Measurements from ENCODE around the gene SPON1. TPM values are rescaled to one million over a fixed set of nuclear protein-coding genes. Genes with fewer than 3 reads are reported as not detected.
"Not testable (repeated sequence)": the region's sequence is repeated elsewhere in the genome, so short reads cannot be mapped to it uniquely, and the experiment has no call there.

Gene SPON1
- total RNA-seq, 4 donors from 2014 or later = 42.6 to 74.0 (median 56.1) TPM

GRCh38 chr11:13972944-13973343, 10.4 kb downstream of the SPON1 start:
- H3K27me3 ChIP-seq = no peaks in the 10 kb centered on the region
- in situ Hi-C loops (cut with MboI; ENCODE audit: low pct_ligation_motif_present in 1 of 4, low pct_unique_long_range_greater_than_20kb in 1 of 4, low sequenced_read_pairs in 3 of 4) = no loop called here
- no peaks in the 10 kb centered on the region for H3K9me3 ChIP-seq
- 88 to 93% methylated on average over 3 of the region's 3 CpGs for WGBS, 2 donors (ENCODE audit: low coverage in 1 of 2)
- H3K4me1 ChIP-seq = peaks cover 0 to 17% (median 6%) of the 10 kb centered on the region in 4 donors
- TF ChIP-seq EP300 (IDR thresholded peaks at IDR 0.05; ENCODE audit: low read depth) (no peak), POLR2A (IDR thresholded peaks at IDR 0.05) (no peak)
- no peak for DNase-seq
- H3K27ac ChIP-seq = peak overlapping the region in 1 of 4 donors; percentile 0
- no peaks in the 10 kb centered on the region for H3K36me3 ChIP-seq
- no peak overlapping the region for H3K4me3 ChIP-seq
- intact Hi-C loops (cut with DNase I; ENCODE audit: low total_unique reads) = no loop called here

- in situ Hi-C loops (cut with MboI; ENCODE audit: low pct_ligation_motif_present in 1 of 4, low pct_unique_long_range_greater_than_20kb in 1 of 4, low sequenced_read_pairs in 3 of 4) (no loop called here), intact Hi-C loops (cut with DNase I; ENCODE audit: low total_unique reads) (no loop called here)
Measured at GRCh38 chr11:13974631-13975030, 12.1 kb downstream of the SPON1 start.

GRCh38 chr11:13983081-13983751, 20.7 kb downstream of the SPON1 start:
- Histone ChIP-seq H3K27ac (peak overlapping the region; percentile 55 to 75 (median 72)), H3K36me3 (no peaks in the 10 kb centered on the region), H3K4me1 (peaks cover 3 to 16% (median 12%) of the 10 kb centered on the region in 4 donors), H3K27me3 (no peaks in the 10 kb centered on the region), H3K4me3 (no peak overlapping the region), H3K9me3 (no peaks in the 10 kb centered on the region)
- DNase-seq = peak; percentile 45
- intact Hi-C loops (cut with DNase I; ENCODE audit: low total_unique reads) = no loop called here
- WGBS, 2 donors (ENCODE audit: low coverage in 1 of 2) = 54 to 58% methylated on average over 5 to 12 of the region's 12 CpGs
- peak; percentile 61 to 81 (median 77) for TF ChIP-seq POLR2AphosphoS5 (IDR thresholded peaks at IDR 0.05)
- no peak for TF ChIP-seq POLR2A (IDR thresholded peaks at IDR 0.05)
- in situ Hi-C loops (cut with MboI; ENCODE audit: low pct_ligation_motif_present in 1 of 4, low pct_unique_long_range_greater_than_20kb in 1 of 4, low sequenced_read_pairs in 3 of 4) = no loop called here

More at GRCh38 chr11:13974631-13975030, 12.1 kb downstream of the SPON1 start:
- WGBS, 2 donors (ENCODE audit: low coverage in 1 of 2) = 72% methylated on average over 1 of the region's 1 CpG; no CpG with 5 or more reads in 1 of the 2 donors
- no peaks in the 10 kb centered on the region for H3K9me3 ChIP-seq
- H3K4me1 ChIP-seq = peaks cover 0 to 12% (median 5%) of the 10 kb centered on the region in 4 donors
- H3K4me3 ChIP-seq = no peak overlapping the region
- no peak for DNase-seq
- no peaks in the 10 kb centered on the region for H3K27me3 ChIP-seq
- H3K36me3 ChIP-seq = no peaks in the 10 kb centered on the region
- H3K27ac ChIP-seq = no peak overlapping the region
- no peak for TF ChIP-seq EP300 (IDR thresholded peaks at IDR 0.05; ENCODE audit: low read depth)
- no peak for TF ChIP-seq POLR2A (IDR thresholded peaks at IDR 0.05)
- no peak for TF ChIP-seq CTCF (IDR thresholded peaks at IDR 0.05)
- no peak for TF ChIP-seq POLR2AphosphoS5 (IDR thresholded peaks at IDR 0.05)

GRCh38 chr11:13984616-13985450, 22.3 kb downstream of the SPON1 start:
- TF ChIP-seq CTCF (IDR thresholded peaks at IDR 0.05) (no peak), POLR2AphosphoS5 (IDR thresholded peaks at IDR 0.05) (peak; percentile 9 to 15 (median 12)), EP300 (IDR thresholded peaks at IDR 0.05; ENCODE audit: low read depth) (no peak), POLR2A (IDR thresholded peaks at IDR 0.05) (no peak)
- Histone ChIP-seq H3K4me1 (peaks cover 3 to 16% (median 12%) of the 10 kb centered on the region in 4 donors), H3K27ac (peak overlapping the region; percentile 55 to 75 (median 72)), H3K27me3 (no peaks in the 10 kb centered on the region), H3K9me3 (no peaks in the 10 kb centered on the region), H3K36me3 (no peaks in the 10 kb centered on the region), H3K4me3 (no peak overlapping the region)
- WGBS, 2 donors (ENCODE audit: low coverage in 1 of 2) = 70 to 83% methylated on average over 4 of the region's 4 CpGs
- intact Hi-C loops (cut with DNase I; ENCODE audit: low total_unique reads) = no loop called here
- in situ Hi-C loops (cut with MboI; ENCODE audit: low pct_ligation_motif_present in 1 of 4, low pct_unique_long_range_greater_than_20kb in 1 of 4, low sequenced_read_pairs in 3 of 4) = no loop called here
- no peak for DNase-seq

DNA sequence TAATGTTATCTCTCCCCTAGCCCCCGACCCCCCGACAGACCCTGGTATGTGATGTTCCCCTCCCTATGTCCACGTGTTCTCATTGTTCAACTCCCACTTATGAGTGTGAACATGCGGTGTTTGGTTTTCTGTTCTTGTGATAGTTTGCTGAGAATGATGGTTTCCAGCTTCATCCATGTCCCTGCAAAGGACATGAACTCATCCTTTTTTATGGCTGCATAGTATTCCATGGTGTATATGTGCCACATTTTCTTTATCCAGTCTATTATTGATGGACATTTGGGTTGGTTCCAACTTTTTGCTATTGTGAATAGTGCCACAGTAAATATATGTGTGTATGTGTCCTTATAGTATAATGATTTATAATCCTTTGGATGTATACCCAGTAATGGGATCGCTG, 24.2 kb downstream of the SPON1 start:
- WGBS, 2 donors (ENCODE audit: low coverage in 1 of 2) = 92 to 94% methylated on average over 2 to 5 of the region's 5 CpGs
- H3K27ac ChIP-seq; in situ Hi-C loops (cut with MboI; ENCODE audit: low pct_ligation_motif_present in 1 of 4, low pct_unique_long_range_greater_than_20kb in 1 of 4, low sequenced_read_pairs in 3 of 4); DNase-seq; intact Hi-C loops (cut with DNase I; ENCODE audit: low total_unique reads); H3K9me3 ChIP-seq; H3K27me3 ChIP-seq; H3K4me3 ChIP-seq; H3K36me3 ChIP-seq: not testable (repeated sequence)
- H3K4me1 ChIP-seq = peaks cover 8 to 19% (median 16%) of the 10 kb centered on the region in 4 donors

Data from transverse colon (tissue), 4 donors.